GM18907 (cell line): ENCODE results near the gene RBM34.
"Not testable (repeated sequence)": the region's sequence is repeated elsewhere in the genome, so short reads cannot be mapped to it uniquely, and the experiment has no call there.

Source experiments
- ATAC-seq: cut with Tn5 transposase; IDR thresholded peaks from one replicate; pipeline ENCODE4 v1.9.1; 2021; ENCODE audit warnings: mild to moderate bottlenecking, moderate library complexity; ENCODE audit not compliant: unreplicated experiment

The RBM34 gene, protein sequence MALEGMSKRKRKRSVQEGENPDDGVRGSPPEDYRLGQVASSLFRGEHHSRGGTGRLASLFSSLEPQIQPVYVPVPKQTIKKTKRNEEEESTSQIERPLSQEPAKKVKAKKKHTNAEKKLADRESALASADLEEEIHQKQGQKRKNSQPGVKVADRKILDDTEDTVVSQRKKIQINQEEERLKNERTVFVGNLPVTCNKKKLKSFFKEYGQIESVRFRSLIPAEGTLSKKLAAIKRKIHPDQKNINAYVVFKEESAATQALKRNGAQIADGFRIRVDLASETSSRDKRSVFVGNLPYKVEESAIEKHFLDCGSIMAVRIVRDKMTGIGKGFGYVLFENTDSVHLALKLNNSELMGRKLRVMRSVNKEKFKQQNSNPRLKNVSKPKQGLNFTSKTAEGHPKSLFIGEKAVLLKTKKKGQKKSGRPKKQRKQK

DNA sequence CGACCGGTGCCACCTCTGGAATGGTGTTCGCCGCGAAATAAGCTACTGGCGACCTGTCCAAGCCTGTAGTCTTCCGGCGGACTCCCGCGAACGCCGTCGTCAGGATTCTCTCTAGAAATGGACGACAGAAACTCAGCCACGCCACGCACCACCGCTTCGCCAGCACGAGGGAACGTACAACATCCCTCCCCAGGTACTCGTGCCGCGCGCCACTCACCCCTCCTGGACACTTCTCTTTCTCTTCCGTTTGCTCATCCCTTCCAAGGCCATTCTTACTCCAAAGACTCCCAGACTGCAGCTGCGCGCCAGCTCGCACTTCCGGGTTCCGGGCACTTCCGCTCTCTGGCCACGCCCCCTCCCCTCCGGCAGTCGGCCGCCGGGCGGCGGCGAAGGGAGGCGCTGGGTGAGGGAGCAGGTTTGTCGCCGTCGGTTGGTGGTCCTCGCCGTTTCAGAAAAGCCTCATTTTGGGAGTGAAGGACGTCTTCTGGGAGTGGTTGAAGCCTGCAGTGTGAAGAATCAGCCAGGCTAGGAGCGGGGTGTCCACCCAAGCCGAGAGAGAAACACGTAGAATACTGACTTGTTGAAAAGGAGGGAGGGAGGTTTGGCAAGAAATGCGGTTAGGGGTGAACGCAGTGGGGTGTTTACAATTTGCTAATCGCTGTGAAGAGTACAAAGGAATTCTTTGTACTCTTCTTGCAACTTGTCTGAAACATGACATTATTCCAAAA is at the start of gene RBM34:
RBM34 (minus strand) TSS at position 294 of the 728 bp plus-strand sequence; CDS start at position 270, 24 bp downstream.
- ATAC-seq = peak; percentile 94

DNA sequence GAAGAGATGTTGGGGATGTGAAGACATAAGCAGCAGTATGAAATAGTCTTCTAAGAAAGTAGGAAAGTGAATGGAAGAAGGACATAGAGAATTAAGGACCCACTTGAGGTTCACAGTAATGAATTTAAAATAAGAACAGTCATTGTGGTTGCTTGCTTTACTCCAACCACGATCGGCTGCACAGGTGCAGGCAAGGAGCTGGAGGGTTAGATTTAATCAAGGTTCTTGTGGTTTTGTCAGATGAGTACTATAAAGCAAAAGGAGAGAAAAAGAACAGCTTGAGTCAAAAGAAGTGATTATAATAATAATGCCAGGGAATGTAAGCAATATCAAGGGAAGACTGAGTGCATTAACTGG is 46.1 kb upstream of the RBM34 start:
- no peak for ATAC-seq

DNA sequence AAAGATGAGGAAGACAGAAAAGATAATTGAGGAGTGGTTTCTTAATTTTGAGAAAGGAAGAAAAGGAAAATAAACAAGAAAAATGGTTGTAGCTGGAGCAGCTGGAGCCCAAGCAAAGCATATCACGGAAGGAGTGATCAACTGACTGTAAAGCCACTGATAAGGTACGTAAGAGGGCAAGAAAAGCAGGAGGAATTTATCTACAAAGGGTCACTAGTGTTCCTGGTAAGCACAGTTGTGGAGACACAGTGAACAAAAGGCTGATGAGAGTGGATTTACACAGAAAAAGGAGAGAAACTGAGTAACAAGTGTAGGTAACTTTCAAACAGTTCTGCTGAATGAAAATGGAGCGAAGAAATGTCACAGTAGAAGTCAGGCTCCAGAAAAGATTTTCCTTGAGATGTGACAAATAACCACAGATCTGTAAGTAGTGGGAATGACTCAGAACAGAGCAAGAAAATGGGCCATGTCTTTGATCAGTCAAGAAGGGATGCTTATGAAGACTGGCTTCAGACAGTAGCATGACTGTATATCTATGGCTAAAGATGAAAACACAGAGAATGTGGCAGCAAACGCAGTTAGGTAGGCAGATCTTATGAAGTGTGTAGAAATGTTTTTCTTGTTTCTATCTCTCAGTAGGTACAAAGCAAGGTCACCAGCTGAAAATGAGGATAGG is 45.6 kb upstream of the RBM34 start:
- no peak for ATAC-seq

DNA sequence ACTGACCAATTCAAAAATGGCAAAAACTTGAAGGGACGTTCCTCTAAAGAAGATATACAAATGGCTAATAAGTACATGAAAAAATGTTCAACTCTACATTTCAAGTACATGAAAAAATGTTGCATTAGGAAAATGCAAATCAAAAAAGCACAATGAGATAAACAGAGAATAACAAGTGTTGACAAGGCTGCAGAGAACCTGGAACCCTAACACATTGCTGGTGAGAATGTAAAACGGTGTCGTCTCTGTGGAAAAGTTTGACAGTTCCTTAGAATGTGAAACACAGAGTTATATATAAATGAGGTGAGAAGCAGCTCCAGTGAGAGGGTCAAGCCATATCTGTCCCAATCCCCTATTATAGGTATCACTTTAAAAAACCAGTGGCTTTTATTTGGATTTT is 44.6 kb upstream of the RBM34 start:
- no peak for ATAC-seq

DNA sequence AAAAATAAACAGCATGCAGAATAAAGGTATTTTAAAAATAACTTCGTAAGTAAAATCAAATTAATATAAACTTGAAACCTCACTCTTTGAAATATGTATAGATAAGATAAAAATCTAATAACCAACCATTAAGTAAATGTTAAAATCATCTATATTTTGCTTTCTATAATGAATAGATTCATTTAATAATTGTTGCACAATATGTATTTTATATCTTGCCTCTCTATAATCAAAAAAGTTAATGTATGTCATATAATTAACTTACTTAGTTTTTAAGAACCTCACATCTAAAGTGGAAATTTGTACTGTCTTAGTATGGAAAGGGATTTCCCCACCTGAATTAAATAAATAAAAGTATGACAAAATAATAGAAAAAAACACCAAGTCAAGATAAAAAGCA is 42.4 kb upstream of the RBM34 start:
- no peak for ATAC-seq

DNA sequence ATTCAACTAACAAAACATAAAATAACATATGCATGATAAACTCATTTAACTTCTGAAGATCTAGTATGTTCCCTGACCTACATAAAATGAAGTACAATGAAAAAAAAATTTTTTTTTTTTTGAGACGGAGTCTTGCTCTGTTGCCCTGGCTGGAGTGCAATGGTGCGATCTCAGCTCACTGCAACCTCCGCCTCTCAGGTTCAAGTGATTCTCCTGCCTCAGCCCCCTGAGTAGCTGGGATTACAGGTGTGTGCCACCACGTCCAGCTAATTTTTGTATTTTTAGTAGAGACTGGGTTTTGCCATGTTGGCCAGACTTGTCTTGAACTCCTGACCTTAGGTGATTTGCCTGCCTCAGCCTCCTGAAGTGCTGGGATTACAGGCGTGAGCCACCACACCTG is 41.4 kb upstream of the RBM34 start:
- not testable (repeated sequence) for ATAC-seq

DNA sequence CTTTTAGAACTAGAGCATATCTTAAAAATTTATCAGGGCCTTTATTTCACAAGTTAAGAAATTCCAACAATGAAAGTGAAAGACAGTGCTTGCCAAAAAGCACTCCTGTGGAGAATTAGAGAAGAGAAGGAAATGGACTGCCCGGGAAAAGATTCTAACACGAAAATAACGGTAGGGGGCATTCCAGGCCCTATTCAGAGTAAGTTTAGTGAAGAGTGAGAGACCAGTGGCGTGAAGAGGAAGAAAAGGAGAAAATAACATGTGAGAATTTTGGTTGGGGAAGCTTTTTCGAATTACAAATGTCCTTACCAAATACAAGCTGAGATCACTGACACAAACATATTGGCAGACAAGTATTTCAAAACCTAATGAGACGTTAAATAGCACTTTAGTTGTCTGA is 38.4 kb upstream of the RBM34 start:
- no peak for ATAC-seq

DNA sequence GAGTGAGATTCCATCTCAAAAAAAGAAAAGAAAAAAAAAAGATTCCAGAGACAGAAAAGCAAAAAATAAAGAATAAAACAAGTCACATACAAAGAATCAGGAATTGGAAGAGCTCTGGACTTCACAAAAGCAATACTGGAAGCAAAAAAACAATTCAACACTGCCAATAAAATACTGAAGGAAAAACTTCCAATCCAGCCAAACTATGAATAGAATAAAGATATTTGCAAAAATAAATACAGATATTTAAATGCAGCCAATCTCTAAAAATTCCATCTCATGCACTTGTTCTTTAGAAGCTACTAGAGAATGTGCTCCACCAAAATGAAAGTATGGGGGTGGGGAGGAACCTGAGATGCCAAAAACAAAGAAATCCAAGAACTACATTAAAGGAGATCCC is 29.4 kb upstream of the RBM34 start:
- no peak for ATAC-seq

DNA sequence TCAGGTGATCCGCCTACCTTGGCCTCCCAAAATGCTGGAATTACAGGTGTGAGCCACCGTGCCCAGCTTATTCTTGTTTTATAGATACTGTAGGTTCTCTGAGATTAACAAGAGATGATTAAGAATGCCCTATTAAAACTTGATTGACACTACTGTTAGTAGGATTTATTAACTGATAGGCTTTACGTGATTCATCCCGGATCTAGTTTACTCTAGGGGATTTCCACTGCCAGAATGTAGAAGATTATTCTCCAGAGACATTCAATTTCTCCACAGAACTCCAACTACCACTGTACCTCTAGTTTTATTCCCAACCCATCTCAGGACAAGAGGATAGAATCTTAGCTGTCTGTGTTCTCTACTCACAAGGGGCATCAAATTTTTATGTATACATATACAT is 26.3 kb upstream of the RBM34 start:
- ATAC-seq = no peak

DNA sequence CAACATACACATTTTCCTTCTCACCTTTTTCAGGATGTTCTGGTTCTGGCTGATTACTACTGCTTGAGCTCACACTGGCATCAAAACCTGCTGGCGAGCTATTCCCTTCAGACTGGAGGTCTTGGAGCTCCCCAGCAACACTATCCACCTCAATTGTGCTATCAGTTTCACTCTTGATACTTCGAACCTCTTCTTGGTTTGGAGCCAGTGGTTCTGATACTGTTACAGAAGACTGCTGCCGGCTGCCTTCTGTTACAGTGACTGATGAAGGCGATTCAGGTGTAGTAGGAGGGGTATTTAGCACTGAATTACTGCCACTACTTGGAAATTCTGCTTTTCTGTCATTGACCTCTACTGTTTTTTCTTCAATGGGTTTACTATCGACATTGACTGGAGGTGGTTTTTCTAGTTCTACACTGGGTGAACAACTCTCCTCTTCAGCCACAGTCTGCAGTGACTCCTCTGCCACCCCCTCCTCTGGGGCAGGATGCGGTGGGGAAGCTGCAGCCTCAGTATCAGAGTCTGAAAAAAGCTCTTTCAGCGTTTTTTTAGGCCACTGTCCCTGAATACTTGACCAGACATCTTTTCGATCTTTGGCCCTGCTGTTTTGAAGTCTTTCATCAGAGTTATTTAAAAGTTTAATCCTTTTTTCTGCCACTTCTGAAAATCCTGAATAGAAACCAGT is 20.7 kb upstream of the RBM34 start:
- no peak for ATAC-seq

DNA sequence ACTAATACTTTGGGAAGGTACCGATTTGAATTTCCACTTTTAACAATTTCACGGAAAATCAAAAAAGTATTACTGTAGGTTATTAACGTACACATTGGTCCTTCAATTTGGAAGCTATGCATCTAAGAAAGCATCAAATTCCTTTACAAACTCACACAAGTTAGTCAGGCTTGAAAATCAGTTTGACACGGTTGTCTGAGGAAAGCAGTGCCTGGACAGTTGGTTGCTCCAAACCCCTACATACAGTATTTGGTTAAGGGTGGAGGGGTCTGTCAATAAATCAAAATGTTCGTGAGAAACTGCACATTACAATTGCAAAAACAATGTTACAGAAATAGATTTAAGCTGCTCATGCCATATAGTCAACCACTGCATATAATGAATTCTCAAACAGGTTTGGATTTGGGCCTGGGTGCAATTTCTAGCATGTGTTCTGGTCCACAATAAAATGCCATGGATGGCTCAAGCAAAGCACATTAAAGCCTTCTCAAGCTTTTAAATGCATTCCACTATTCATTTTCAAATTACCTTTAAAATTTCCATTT is 19.9 kb upstream of the RBM34 start:
- ATAC-seq = no peak

DNA sequence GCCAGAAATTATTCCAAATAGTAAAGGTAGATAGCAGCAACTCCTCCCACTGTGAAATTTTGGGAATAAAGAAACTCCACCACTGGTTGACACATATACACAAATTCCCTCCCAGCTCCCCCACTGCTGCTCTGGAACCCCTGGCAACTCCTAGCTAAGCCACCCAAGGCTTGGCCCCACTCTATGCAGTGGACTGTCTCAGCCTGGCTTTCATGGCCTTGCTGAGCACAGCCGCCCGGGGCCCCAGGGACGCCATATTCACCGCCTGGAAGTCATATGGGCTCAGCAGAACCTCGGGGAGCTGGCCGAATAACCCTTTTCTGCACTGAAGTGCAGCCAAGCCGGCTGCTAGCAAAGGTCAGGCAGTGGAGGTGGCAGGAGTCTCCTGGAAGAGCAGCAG is 15.4 kb upstream of the RBM34 start:
- no peak for ATAC-seq

DNA sequence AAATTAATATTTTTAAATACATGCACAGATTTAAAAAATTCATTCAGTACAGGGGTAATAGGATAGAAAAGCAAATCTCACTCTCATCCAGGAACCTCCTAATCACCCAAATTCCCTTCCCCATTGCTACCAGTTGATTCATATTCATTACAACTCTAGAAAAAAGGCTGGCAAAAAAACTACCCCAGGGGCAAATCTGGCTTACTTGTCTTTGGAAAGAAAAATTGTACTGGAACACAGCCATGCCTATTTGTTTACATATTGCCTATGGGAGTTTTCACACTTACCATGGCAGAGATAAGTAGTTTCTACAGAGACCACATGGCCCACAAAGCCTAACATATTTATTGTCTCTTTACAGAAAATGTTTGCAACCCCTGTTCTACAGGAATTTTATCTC is 8.9 kb upstream of the RBM34 start:
- no peak for ATAC-seq

DNA sequence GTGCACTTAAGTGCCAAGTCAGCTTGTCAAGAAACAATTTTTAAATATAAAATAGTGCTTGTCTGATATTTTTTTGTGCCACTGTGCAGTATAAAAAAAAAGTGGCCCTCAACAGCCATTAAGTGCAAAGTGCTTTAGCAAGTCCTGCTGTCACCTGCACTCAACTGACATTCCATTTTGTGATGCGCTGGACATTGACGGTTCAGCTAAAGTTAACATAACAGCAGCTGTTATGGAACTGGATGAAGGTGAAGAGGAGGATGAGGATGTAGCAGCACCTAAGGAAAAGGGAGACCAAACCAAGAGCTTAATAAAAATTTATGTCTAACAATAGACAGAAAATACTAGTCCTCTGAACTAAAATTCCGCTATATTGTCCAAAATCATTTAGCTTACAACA is 7.3 kb upstream of the RBM34 start:
- no peak for ATAC-seq

DNA sequence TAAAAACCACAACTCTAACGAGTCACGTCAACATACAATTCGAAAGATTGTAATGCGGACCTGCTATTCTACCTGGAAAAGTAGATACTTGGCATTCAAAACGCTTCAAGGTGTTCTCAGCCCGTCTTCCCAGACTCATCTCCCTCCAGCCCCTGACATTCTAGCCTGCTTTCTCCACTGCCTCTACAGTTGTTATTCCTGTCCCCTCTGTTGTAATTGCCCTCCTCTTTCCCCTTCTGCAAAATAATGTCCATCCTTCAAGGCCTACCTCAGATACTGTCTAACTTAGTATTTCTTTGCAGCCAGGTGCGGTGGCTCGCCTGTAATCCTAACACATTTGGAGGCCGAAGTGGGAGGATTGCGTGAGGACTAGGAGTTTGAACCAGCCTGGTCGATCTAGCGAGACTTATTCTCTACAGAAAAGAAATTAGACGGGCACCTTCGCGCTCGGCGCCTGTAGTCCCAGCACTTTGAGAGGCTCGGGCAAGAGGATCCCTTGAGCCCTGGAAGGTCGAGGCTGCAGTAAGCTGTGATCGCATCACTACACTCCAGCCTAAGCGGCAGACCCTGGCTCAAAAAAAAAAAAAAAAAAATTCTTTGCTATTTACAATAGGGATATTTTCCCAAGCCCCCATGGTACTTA is 756 bp upstream of the RBM34 start:
- ATAC-seq = peak; percentile 4

DNA sequence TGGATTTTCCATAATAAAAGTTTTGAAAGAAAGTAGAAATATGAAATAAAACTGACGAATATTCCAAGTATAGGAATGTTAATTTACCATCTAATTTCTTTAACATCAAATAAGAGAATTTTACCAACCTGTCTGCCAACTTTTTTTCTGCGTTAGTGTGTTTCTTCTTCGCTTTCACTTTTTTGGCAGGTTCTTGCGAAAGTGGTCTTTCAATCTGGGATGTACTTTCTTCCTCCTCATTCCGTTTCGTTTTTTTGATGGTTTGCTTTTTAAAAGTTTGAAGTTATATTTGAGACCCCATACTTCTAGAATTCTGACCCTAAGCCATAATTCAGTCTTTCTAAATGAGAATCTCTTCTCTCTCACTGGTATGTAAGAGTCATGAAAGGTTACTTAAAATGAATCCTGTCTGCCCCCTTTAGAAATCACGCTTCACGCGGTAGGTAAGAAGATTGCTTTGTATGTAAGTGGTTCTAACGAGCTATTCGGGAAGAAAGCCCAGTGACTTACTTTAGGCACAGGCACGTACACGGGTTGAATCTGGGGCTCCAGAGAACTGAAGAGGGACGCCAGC is 580 bp downstream of the RBM34 start:
- peak; percentile 34 for ATAC-seq

DNA sequence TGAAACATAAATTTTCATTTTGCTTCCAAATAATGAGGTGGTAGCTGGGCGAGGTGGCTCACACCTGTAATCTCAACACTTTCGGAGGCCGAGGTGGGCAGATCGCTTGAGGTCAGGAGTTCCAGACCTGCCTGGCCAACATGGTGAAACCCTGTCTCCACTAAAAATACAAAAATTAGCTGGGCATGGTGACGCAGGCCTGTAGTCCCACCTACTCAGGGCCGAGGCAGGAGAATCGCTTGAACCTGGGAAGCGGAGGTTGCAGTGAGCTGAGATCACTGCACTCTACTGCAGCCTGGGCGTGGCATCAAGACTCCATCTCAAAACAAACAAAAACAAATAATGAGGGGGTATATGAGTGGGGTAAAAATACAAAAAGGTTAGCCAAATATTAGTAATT is 1.1 kb downstream of the RBM34 start:
- not testable (repeated sequence) for ATAC-seq

DNA sequence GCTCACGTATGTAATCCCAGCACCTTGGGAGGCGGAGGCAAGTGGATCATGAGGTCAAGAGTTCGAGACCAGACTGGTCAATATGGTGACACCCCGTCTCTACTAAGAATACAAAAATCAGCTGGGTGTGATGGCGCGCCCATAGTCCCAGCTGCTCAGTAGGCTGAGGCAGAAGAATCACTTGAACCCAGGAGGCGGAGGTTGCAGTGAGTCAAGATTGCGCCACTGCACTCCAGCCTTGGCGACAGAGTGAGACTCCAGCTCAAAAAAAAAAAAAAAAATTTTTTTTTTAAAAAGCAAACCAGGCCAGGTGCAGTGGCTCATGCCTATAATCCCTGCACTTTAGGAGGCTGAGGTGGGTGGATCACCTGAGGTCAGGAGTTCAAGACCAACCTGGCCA is 1.8 kb downstream of the RBM34 start:
- not testable (repeated sequence) for ATAC-seq

DNA sequence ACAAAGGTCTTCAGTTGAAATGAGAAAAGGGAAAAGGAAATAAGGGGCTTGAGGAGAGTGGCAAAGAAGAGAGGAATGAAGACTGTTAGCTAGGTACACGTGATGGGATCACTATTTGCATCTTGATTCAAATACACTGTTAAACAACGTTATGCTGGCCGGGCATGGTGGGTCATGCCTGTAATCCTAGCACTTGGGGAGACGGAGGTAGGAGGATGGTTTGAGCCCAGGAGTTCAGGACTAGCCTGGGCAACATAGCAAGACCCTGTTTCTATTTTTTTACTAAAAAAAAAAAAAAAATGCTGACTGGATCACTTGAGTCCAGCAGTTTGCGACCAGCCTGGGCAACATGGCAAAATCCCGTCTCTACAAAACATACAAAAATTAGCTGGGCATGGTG is 2.4 kb downstream of the RBM34 start:
- ATAC-seq = no peak

DNA sequence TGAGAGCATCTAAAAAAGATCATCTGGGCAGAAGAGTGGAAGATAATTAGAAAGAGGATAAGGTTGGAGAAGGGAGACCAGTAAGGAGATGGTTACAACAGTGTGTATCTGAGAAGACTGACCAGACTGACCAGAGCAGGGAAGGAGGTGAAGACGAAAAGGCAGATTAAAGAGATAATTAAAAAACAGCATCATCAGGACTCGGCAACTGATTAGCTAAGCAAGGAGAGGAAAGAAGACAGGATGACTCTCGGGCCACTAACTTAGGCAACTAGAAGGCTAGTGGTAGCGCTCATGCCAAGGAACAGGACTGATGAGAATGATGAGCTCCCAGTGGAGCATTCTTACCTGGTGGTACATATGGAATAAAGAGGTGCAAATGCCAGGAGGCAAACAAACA is 3.9 kb downstream of the RBM34 start:
- no peak for ATAC-seq
